ENCODE results near the gene SMIM22.

GRCh38 chr16:4788489-4788889, 6.7 kb upstream of the SMIM22 start:
- no peak for TF ChIP-seq EZH2 (IDR thresholded peaks at IDR 0.05; ENCODE audit: insufficient read depth, low read length)
- no peak for TF ChIP-seq CTCF (IDR thresholded peaks at IDR 0.05; ENCODE audit: insufficient read depth, low read depth, low read length)
